Measurements from ENCODE around the gene ERICH6. TPM values are rescaled to one million over a fixed set of nuclear protein-coding genes. Genes with fewer than 3 reads are reported as not detected.

The ERICH6 gene
- total and polyA plus RNA-seq, 2 experiments from 2014 or later, result 0.32 TPM; not detected in 1

DNA sequence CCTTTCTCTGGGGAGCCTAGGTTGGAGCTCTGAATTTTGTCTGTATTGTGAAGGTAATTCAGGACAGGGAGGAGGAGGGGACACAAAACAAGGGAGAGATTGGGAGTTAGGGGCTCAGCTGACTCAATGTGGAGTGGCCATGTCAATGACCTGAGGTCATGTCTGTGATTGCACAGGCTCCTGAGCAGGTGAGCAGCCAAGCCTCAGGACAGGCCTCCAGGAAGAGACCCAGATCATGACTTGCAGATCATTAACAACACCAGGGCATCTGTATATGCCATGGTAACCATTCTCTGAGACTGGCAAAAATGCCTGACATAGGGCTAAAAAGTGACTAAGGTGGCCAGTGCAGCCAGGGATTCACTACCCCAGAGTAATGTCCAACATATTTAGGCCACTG, 20.9 kb downstream of the ERICH6 start (continued):
- TF ChIP-seq ZNF462 (CRISPR knock-in tag; IDR thresholded peaks at IDR 0.05) (no peak), ZNF331 (CRISPR knock-in tag; IDR thresholded peaks at IDR 0.05; ENCODE audit: low read depth) (no peak)

GRCh38 chr3:150682279-150682678, 21.4 kb downstream of the ERICH6 start:
- H3K36me3 ChIP-seq (ENCODE audit: insufficient read depth), result no peaks in the 10 kb centered on the region
- ATAC-seq, result no peak
- TF ChIP-seq, protein P1, sequence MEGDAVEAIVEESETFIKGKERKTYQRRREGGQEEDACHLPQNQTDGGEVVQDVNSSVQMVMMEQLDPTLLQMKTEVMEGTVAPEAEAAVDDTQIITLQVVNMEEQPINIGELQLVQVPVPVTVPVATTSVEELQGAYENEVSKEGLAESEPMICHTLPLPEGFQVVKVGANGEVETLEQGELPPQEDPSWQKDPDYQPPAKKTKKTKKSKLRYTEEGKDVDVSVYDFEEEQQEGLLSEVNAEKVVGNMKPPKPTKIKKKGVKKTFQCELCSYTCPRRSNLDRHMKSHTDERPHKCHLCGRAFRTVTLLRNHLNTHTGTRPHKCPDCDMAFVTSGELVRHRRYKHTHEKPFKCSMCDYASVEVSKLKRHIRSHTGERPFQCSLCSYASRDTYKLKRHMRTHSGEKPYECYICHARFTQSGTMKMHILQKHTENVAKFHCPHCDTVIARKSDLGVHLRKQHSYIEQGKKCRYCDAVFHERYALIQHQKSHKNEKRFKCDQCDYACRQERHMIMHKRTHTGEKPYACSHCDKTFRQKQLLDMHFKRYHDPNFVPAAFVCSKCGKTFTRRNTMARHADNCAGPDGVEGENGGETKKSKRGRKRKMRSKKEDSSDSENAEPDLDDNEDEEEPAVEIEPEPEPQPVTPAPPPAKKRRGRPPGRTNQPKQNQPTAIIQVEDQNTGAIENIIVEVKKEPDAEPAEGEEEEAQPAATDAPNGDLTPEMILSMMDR (conservative IDR thresholded peaks at IDR 0.05; ENCODE audit: low read depth in 2 of 2), result no peak
- no peak for TF ChIP-seq ZNF462 (CRISPR knock-in tag; IDR thresholded peaks at IDR 0.05)
- no peak for TF ChIP-seq JUNB (IDR thresholded peaks at IDR 0.05; ENCODE audit: unreplicated experiment)
- TF ChIP-seq ZNF331 (CRISPR knock-in tag; IDR thresholded peaks at IDR 0.05; ENCODE audit: low read depth), result no peak
- no peak for TF ChIP-seq EZH2 (IDR thresholded peaks at IDR 0.05; ENCODE audit: low read depth, unreplicated experiment)
- no peak for TF ChIP-seq NANOG (IDR thresholded peaks at IDR 0.05; ENCODE audit: borderline replicate concordance)

More at GRCh38 chr3:150682279-150682678, 21.4 kb downstream of the ERICH6 start:
- H3K27ac ChIP-seq (ENCODE audit: low read depth), result no peak overlapping the region
- no peak overlapping the region for H3K4me3 ChIP-seq
- H3K4me1 ChIP-seq (ENCODE audit: insufficient read depth), result no peaks in the 10 kb centered on the region
- H2AFZ ChIP-seq, result no peak overlapping the region
- no peak overlapping the region for H3K4me3 Mint-ChIP-seq
- no peaks in the 10 kb centered on the region for H3K4me1 Mint-ChIP-seq
- H3K27ac Mint-ChIP-seq, result no peak overlapping the region
- H3F3A ChIP-seq (replicated peaks; ENCODE audit: low read depth), result no peaks in the 10 kb centered on the region
- DNase-seq (ENCODE audit: low spot score), result no peak
- H3K36me3 Mint-ChIP-seq (ENCODE audit: low read depth), result no peaks in the 10 kb centered on the region
- no peaks in the 10 kb centered on the region for H3K27me3 ChIP-seq (ENCODE audit: insufficient read depth)
- no peak overlapping the region for H3K4me2 ChIP-seq
- H3K27me3 Mint-ChIP-seq (ENCODE audit: insufficient read depth, low read depth, poor library complexity), result peaks cover 2% of the 10 kb centered on the region
- no peaks in the 10 kb centered on the region for H4K20me1 ChIP-seq (replicated peaks; ENCODE audit: insufficient read depth)
- 0 out of 2 replicates have a peak, but pooled peaks cover 3% of the 10 kb centered on the region for H3K9me2 ChIP-seq (ENCODE audit: insufficient read depth)
- H3K79me2 ChIP-seq (replicated peaks; ENCODE audit: insufficient read depth), result no peaks in the 10 kb centered on the region
- H3K9me3 Mint-ChIP-seq, result no peaks in the 10 kb centered on the region; the same call in 1 of the 3 replicates
